Right renal pelvis (tissue), 4 donors: ENCODE measurements around the gene IL17D. TPM values are rescaled to one million over a fixed set of nuclear protein-coding genes. Genes with fewer than 3 reads are reported as not detected.
"Not testable (repeated sequence)": the region's sequence is repeated elsewhere in the genome, so short reads cannot be mapped to it uniquely, and the experiment has no call there.

Source experiments
- DNase-seq, 4 donors: peaks; one replicate each; pipeline ENCODE4 v3.0.0-alpha.2; 2013; ENCODE audit warnings: low read depth in 4 of 4, low spot score in 3 of 4, missing footprints in 1 of 4
- polyA plus RNA-seq, 4 donors: library from polyadenylated mRNA; unstranded; fragments of 120-200 nt; gene quantifications; one replicate each; pipeline ENCODE4 v1.2.1, GENCODE V29; 2013; ENCODE audit not compliant: insufficient read length in 4 of 4

IL17D gene, protein sequence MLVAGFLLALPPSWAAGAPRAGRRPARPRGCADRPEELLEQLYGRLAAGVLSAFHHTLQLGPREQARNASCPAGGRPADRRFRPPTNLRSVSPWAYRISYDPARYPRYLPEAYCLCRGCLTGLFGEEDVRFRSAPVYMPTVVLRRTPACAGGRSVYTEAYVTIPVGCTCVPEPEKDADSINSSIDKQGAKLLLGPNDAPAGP
- polyA plus RNA-seq, result 10 to 100 TPM; 10.1 to 11.6 (median 11.0) TPM

- peak in 1 of 4 donors; percentile 43 for DNase-seq
Measured at GRCh38 chr13:20702915-20703779, at the start of gene IL17D. IL17D (plus strand) TSS chr13:20703699; CDS start chr13:20704002, 303 bp downstream.

DNA sequence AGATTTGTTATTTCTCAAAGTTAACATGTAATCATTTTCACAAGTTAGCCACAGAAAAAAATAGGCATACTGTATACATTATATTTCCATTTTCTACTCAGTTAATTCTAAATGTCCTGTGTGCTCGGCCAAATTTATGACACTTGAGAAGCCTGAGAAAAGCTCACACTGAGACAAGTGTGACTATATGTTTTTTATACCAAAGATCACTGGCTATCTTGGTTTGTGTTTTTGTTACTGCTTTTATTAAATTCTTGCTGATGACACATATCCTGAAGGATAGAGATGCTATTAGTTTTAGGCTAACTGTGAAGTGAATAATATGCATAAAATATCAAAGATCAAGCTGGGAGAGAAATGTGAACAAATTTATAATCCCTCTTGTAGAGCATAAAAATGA, 49.3 kb upstream of the IL17D start:
- no peak for DNase-seq

DNA sequence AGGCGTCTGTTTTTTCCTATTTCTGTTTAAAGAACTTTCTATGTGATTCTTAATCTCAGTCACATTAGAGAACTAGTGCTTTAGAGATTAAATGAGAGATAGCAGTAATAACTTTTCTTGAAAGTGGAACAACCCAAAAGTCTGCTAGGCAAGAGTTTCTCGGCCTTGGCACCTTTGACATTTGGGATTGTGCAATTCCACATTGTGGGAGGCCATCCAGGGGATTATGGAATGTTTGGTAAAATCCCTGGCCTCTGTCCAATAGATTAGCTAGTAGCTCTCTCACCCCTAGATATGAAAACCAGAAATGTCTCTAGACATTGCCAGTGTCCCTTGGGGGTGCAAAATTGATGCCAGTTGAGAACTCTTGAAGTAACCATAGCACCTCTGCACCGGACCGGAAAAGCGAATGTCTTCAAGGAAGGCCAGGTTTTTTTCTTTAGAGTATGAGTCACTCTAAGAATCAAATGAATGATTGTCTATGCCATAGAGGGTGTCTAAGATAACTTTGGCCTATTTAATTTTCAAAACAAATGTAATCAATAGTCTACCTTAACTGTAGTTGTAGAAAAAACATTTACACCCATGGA, 45.0 kb upstream of the IL17D start:
- DNase-seq, result no peak

GRCh38 chr13:20664351-20664750, 39.1 kb upstream of the IL17D start:
- DNase-seq, result no peak

DNA sequence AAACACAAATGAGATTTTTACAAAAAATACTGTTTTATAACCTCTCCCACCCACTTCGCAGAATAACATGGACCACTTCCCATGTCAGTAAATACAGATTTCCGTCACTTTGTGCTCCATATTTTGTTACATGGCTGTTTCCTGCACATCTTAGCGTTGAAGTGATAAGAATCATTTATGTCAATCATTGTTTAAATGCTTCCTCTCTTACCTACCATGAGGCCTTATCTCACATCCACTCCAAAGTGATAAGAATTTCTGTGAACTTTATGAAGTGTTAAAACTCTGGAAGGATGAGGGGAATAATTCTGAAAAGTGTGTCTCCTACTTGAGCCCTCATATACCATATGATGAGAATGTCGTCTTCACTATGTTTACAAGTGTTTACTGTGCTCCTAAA, 36.6 kb upstream of the IL17D start:
- no peak for DNase-seq

DNA sequence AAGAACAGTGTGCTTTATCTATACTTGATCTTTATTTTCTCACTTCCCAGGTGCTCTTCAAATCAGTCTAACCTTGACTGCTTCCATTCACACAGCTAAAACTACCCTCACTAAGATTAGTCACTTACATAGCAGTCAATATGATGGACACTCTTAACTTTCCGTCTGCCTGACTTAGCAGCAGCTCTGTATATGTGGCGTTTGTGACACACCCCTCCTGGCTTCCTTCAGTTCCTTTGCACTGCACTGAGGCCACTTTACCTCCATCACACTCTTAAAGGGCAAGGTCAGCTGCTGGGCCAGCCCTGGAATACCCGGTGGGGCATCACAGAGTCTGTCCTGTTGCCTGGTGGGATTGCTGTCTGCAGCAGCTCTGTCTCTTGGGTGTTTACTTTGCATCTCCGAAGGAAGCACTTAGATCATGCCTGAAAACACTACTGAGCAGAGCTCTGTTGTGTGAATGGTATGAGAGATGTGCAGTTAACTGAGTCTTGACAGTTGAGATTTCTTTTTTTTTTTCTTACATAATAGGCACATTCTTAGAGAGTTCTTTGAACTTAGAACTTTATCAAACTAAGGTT, 35.6 kb upstream of the IL17D start:
- DNase-seq, result no peak

GRCh38 chr13:20669162-20669561, 34.3 kb upstream of the IL17D start:
- DNase-seq, result no peak

GRCh38 chr13:20671789-20672188, 31.7 kb upstream of the IL17D start:
- DNase-seq, result no peak

DNA sequence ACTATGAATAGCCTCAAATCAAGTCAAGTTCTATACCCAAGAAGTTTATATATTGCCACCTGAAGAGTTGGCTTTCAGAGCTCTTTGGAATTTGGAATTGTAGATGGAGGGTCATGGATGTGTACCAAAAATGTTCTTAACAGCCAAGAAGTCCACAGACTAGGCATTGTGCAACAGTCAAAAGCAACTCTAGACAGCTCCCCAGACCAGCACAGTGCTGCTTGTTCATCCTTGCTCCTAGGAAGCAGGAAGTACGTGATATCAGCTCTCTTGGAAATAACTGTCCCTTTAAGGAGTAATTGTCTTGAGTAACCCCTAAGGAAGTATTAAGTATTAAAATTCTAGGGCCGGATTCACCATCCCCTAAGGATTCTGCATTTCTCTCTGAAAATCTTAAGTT, 30.7 kb upstream of the IL17D start:
- DNase-seq, result no peak

GRCh38 chr13:20673715-20674114, 29.8 kb upstream of the IL17D start:
- DNase-seq, result no peak

- DNase-seq, result no peak
Measured at GRCh38 chr13:20676213-20676612, 27.3 kb upstream of the IL17D start.

DNA sequence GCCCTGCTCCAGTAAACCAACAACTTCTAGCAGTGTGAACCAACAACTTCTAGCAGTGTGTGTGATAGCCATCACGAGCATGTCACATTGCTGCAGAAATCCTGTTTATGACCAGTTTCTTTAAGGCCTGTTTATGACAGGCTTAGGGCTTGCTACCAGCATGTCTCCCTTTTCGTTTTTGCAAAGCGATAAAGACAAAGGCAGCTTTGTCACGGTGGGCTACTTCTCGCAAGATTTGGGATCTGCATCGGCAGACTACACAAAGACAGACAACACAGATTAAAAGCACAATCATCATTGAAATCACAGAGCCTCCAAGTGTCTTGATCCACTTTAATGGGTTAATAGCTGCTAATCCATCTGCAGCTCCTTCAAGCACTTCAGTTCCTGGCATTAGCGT, 24.9 kb upstream of the IL17D start:
- not testable (repeated sequence) for DNase-seq

- no peak for DNase-seq
Measured at GRCh38 chr13:20679879-20680278, 23.6 kb upstream of the IL17D start.

DNA sequence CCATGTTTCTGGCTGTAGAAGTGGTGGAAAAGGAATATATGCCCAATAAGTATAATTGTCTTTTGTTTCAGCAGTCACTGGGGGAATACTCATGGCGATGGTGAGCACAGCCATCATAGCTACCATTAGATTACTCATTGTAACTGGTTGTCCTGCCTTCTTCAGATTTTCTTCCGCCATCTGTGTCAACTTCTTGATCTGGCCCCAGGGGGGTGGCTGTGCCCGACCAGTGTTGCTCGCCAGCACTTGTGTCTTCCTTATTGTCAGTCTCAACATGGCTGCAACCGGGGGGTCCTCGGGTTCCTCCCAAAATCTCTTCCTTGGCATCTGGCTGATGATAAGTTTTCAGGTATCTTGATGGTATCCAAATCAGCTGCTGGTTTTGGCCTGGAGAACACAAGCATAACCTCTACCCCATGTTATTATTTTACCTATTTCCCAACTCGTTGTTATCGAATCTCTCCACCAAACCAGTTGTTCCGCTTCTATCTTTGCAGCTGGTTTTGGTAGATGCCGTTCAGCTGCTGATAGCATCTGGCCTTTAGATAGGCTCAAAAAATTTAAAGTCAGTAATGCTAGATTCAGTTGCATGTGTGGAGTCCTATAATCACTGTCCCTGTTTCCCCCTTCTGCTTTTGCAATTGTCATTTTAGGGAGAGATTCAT, 23.0 kb upstream of the IL17D start:
- DNase-seq, result no peak

- DNase-seq, result not testable (repeated sequence)
Measured at GRCh38 chr13:20681481-20681880, 22.0 kb upstream of the IL17D start.

DNA sequence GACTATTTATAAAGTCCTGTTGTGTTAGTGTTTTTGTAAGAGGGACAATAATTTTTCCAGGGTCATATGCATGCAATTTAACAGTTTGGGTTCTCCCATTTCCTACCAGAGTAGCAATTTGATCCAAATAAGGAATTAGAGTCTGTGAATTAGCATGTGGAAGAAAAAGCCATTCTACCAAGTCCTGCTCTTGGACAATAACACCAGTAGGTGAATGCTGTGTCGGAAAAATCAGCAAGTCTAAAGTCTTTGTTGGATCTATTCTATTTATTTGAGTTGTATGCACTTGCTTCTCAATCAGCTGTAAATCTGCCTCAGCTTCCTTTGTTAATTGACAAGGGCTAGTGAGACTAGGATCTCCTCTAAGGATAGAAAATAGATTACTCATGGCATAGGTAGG, 21.4 kb upstream of the IL17D start:
- DNase-seq, result no peak

DNA sequence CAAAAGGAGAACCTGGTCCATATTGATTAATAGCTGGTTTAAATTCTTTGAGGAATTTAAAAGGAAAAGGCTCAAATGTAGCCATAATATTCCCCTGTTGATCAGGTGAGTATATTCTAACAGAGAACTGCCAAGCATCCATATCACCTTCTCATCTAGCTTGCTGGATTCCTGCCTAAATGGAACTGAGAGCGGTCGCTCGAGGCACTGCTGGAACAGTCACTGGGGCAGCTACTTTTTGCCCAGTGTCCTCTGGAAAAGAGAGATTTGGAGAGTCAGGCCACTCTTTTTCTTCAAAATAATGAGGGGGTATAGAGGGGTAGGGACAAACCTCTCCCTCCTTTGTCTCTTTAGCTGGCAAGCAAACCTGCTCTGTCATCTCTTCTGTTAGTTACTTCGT, 19.5 kb upstream of the IL17D start:
- no peak for DNase-seq

- no peak for DNase-seq
Measured at GRCh38 chr13:20684546-20684945, 19.0 kb upstream of the IL17D start.

- DNase-seq, result no peak
Measured at GRCh38 chr13:20685092-20685491, 18.4 kb upstream of the IL17D start.

DNA sequence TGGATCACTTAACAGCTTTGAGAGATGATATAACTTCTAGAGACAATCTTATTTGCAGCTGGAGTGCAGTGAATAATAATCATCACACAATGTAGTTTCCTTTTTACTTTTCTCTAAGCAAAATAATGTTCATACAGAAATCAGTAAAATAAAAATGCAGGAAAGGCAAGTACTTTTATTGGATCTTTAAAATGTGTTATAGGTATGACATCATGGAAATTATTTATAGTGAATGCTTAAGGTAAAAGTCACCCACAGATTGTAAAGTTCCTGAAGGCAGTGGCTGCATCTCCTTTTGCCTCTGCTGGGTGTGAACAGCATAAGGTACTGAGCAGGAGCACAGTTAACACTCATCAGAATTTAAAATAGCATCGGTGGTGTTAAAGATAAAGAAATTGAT, 17.3 kb upstream of the IL17D start:
- DNase-seq, result no peak
